WTC11 (cell line): ENCODE results near the gene ZP2. TPM values are rescaled to one million over a fixed set of nuclear protein-coding genes. Genes with fewer than 3 reads are reported as not detected.

Experiments
- ATAC-seq: fragments of 200-7000 bp; cut with Tn5 transposase; 2 replicates; pipeline ENCODE4 v1.10.0; 2021; ENCODE audit warnings: mild to moderate bottlenecking, moderate library complexity
- CTCF ChIA-PET: fragments of 300-600 bp; sonication (Branson Sonifier 250); formaldehyde crosslinking; loops from one replicate; lab custom pipeline; 2021; ENCODE audit warnings: antibody characterized with exemption; lab: Charles Lee
- POLR2A ChIA-PET: fragments of 350-600 bp; sonication (Branson Sonifier 250); formaldehyde crosslinking; loops from one replicate; lab custom pipeline; 2021; ENCODE audit warnings: antibody characterized with exemption; lab: Charles Lee
- DNase-seq: peaks from one replicate; pipeline ENCODE4 v3.0.0; 2021; ENCODE audit warnings: low spot score
- H3K27ac Mint-ChIP-seq: 2 replicates; pipeline ENCODE4 v1.8.0; 2021; ENCODE audit warnings: mixed read lengths
- H3K27me3 Mint-ChIP-seq: 2 replicates; pipeline ENCODE4 v1.8.0; 2021; ENCODE audit warnings: low read depth, mild to moderate bottlenecking, moderate library complexity, mixed read lengths
- H3K36me3 Mint-ChIP-seq: 2 replicates; pipeline ENCODE4 v1.8.0; 2021; ENCODE audit warnings: mixed read lengths
- H3K4me1 Mint-ChIP-seq: 2 replicates; pipeline ENCODE4 v1.8.0; 2022; ENCODE audit warnings: mixed read lengths
- H3K4me3 Mint-ChIP-seq: 2 replicates; pipeline ENCODE4 v1.8.0; 2021; ENCODE audit warnings: mild to moderate bottlenecking, moderate library complexity, mixed read lengths
- H3K9me3 Mint-ChIP-seq: 2 replicates; pipeline ENCODE4 v1.8.0; 2021; ENCODE audit warnings: mixed read lengths
- CBFB ChIP-seq: sonication (generic); formaldehyde crosslinking; IDR thresholded peaks from 2 replicates; pipeline ENCODE4 v1.8.1; 2022; ENCODE audit warnings: mild to moderate bottlenecking, low read depth, missing genetic modification reagents
- CREB1 ChIP-seq: sonication (generic); formaldehyde crosslinking; IDR thresholded peaks from 2 replicates; pipeline ENCODE4 v1.8.0; 2023; ENCODE audit warnings: mild to moderate bottlenecking, missing genetic modification reagents
- FOXJ3 ChIP-seq: sonication (generic); formaldehyde crosslinking; IDR thresholded peaks from 2 replicates; pipeline ENCODE4 v1.9.0; 2021; ENCODE audit warnings: missing genetic modification reagents, mild to moderate bottlenecking, borderline replicate concordance
- GTF2I ChIP-seq: fragments of 250-450 bp; sonication (Bioruptor Pico); conservative IDR thresholded peaks from 2 replicates; pipeline ENCODE4 v1.4.0; 2021; ENCODE audit warnings: mild to moderate bottlenecking
- KAT7 ChIP-seq: sonication (generic); formaldehyde crosslinking; IDR thresholded peaks from 2 replicates; pipeline ENCODE4 v1.8.1; 2023; ENCODE audit warnings: missing genetic modification reagents, mild to moderate bottlenecking, borderline replicate concordance
- MXD4 ChIP-seq: fragments of 250-450 bp; sonication (Bioruptor Pico); IDR thresholded peaks from 2 replicates; pipeline ENCODE4 v1.8.0; 2021; ENCODE audit warnings: mild to moderate bottlenecking, moderate library complexity, borderline replicate concordance
- NFE2L1 ChIP-seq: sonication (generic); formaldehyde crosslinking; IDR thresholded peaks from 2 replicates; pipeline ENCODE4 v1.8.1; 2023; ENCODE audit warnings: missing genetic modification reagents
- NR3C1 ChIP-seq: sonication (generic); formaldehyde crosslinking; conservative IDR thresholded peaks from 2 replicates; pipeline ENCODE4 v1.8.1; 2023; ENCODE audit warnings: low read depth, mild to moderate bottlenecking, missing genetic modification reagents
- SMAD3 ChIP-seq: sonication (generic); formaldehyde crosslinking; IDR thresholded peaks from 2 replicates; pipeline ENCODE4 v1.8.0; 2022; ENCODE audit warnings: missing genetic modification reagents, mild to moderate bottlenecking, borderline replicate concordance
- SP1 ChIP-seq: sonication (generic); formaldehyde crosslinking; conservative IDR thresholded peaks from 2 replicates; pipeline ENCODE4 v1.8.1; 2022; ENCODE audit warnings: missing genetic modification reagents
- TCF7 ChIP-seq: sonication (generic); formaldehyde crosslinking; IDR thresholded peaks from 2 replicates; pipeline ENCODE4 v1.8.0; 2022; ENCODE audit warnings: mild to moderate bottlenecking, low read depth, missing genetic modification reagents, moderate library complexity
- TEAD1 ChIP-seq: sonication (generic); formaldehyde crosslinking; IDR thresholded peaks from 2 replicates; pipeline ENCODE4 v1.8.0; 2022; ENCODE audit warnings: mild to moderate bottlenecking, missing genetic modification reagents
- TEAD4 ChIP-seq: sonication (generic); formaldehyde crosslinking; IDR thresholded peaks from 2 replicates; pipeline ENCODE4 v1.8.0; 2022; ENCODE audit warnings: mild to moderate bottlenecking, missing genetic modification reagents
- ZNF219 ChIP-seq: sonication (generic); formaldehyde crosslinking; IDR thresholded peaks from 2 replicates; pipeline ENCODE4 v1.8.0; 2023; ENCODE audit warnings: missing genetic modification reagents, mild to moderate bottlenecking, borderline replicate concordance
- total RNA-seq: library from RNA; stranded (reverse); gene quantifications from 3 replicates; pipeline ENCODE4 v1.2.3, GENCODE V29; 2021
- TF ChIP-seq, protein P1 (sequence below): sonication (generic); formaldehyde crosslinking; IDR thresholded peaks from 2 replicates; pipeline ENCODE4 v1.8.0; 2022; ENCODE audit warnings: missing genetic modification reagents
- TF ChIP-seq, protein P2 (sequence below): sonication (generic); formaldehyde crosslinking; IDR thresholded peaks from 2 replicates; pipeline ENCODE4 v1.8.0; 2023; ENCODE audit warnings: missing genetic modification reagents, mild to moderate bottlenecking, borderline replicate concordance
- TF ChIP-seq, protein P3 (sequence below): fragments of 250-450 bp; sonication (Bioruptor Pico); IDR thresholded peaks from 2 replicates; pipeline ENCODE4 v1.8.0; 2021; ENCODE audit warnings: mild to moderate bottlenecking
- TF ChIP-seq, protein P4 (sequence below): fragments of 250-450 bp; sonication (Bioruptor Pico); conservative IDR thresholded peaks from 2 replicates; pipeline ENCODE4 v1.9.0; 2021; ENCODE audit warnings: mild to moderate bottlenecking
- TF ChIP-seq, protein P5 (sequence below): sonication (generic); formaldehyde crosslinking; IDR thresholded peaks from 2 replicates; pipeline ENCODE4 v1.8.1; 2023; ENCODE audit warnings: mild to moderate bottlenecking, missing genetic modification reagents

ZP2 gene
- total RNA-seq, 1 experiment from 2014 or later = 0.07 TPM

DNA sequence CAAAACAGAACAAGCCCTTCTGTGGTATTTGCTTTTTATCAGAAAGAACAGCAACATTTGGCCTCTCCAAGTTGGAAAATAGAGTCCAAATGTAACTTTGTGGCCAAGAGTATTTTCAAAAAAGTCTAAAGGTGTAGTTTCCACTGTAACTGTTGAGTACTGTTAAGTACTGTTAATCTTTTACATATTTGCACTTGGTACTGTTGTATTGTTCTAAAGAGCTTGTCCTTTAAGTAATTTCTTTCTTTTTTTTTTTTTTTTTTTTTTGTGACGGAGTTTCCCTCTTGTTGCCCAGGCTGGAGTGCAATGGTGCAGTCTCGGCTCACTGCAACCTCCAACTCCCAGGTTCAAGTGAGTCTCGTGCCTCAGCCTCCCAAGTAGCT, 31.4 kb downstream of the ZP2 start (continued):
- TF ChIP-seq, protein P1, sequence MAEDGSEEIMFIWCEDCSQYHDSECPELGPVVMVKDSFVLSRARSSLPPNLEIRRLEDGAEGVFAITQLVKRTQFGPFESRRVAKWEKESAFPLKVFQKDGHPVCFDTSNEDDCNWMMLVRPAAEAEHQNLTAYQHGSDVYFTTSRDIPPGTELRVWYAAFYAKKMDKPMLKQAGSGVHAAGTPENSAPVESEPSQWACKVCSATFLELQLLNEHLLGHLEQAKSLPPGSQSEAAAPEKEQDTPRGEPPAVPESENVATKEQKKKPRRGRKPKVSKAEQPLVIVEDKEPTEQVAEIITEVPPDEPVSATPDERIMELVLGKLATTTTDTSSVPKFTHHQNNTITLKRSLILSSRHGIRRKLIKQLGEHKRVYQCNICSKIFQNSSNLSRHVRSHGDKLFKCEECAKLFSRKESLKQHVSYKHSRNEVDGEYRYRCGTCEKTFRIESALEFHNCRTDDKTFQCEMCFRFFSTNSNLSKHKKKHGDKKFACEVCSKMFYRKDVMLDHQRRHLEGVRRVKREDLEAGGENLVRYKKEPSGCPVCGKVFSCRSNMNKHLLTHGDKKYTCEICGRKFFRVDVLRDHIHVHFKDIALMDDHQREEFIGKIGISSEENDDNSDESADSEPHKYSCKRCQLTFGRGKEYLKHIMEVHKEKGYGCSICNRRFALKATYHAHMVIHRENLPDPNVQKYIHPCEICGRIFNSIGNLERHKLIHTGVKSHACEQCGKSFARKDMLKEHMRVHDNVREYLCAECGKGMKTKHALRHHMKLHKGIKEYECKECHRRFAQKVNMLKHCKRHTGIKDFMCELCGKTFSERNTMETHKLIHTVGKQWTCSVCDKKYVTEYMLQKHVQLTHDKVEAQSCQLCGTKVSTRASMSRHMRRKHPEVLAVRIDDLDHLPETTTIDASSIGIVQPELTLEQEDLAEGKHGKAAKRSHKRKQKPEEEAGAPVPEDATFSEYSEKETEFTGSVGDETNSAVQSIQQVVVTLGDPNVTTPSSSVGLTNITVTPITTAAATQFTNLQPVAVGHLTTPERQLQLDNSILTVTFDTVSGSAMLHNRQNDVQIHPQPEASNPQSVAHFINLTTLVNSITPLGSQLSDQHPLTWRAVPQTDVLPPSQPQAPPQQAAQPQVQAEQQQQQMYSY (CRISPR knock-in tag) = no peak
- no peak for TF ChIP-seq SMAD3 (CRISPR knock-in tag)
- TF ChIP-seq GTF2I (CRISPR knock-in tag) = no peak
- TF ChIP-seq SP1 (CRISPR knock-in tag) = no peak
- no peak for TF ChIP-seq CREB1 (CRISPR knock-in tag)
- no peak for TF ChIP-seq FOXJ3 (CRISPR knock-in tag)
- TF ChIP-seq NR3C1 (CRISPR knock-in tag) = no peak
- TF ChIP-seq, protein P2, sequence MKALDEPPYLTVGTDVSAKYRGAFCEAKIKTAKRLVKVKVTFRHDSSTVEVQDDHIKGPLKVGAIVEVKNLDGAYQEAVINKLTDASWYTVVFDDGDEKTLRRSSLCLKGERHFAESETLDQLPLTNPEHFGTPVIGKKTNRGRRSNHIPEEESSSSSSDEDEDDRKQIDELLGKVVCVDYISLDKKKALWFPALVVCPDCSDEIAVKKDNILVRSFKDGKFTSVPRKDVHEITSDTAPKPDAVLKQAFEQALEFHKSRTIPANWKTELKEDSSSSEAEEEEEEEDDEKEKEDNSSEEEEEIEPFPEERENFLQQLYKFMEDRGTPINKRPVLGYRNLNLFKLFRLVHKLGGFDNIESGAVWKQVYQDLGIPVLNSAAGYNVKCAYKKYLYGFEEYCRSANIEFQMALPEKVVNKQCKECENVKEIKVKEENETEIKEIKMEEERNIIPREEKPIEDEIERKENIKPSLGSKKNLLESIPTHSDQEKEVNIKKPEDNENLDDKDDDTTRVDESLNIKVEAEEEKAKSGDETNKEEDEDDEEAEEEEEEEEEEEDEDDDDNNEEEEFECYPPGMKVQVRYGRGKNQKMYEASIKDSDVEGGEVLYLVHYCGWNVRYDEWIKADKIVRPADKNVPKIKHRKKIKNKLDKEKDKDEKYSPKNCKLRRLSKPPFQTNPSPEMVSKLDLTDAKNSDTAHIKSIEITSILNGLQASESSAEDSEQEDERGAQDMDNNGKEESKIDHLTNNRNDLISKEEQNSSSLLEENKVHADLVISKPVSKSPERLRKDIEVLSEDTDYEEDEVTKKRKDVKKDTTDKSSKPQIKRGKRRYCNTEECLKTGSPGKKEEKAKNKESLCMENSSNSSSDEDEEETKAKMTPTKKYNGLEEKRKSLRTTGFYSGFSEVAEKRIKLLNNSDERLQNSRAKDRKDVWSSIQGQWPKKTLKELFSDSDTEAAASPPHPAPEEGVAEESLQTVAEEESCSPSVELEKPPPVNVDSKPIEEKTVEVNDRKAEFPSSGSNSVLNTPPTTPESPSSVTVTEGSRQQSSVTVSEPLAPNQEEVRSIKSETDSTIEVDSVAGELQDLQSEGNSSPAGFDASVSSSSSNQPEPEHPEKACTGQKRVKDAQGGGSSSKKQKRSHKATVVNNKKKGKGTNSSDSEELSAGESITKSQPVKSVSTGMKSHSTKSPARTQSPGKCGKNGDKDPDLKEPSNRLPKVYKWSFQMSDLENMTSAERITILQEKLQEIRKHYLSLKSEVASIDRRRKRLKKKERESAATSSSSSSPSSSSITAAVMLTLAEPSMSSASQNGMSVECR (CRISPR knock-in tag) = no peak
- TF ChIP-seq TEAD4 (CRISPR knock-in tag) = no peak
- TF ChIP-seq, protein P3, sequence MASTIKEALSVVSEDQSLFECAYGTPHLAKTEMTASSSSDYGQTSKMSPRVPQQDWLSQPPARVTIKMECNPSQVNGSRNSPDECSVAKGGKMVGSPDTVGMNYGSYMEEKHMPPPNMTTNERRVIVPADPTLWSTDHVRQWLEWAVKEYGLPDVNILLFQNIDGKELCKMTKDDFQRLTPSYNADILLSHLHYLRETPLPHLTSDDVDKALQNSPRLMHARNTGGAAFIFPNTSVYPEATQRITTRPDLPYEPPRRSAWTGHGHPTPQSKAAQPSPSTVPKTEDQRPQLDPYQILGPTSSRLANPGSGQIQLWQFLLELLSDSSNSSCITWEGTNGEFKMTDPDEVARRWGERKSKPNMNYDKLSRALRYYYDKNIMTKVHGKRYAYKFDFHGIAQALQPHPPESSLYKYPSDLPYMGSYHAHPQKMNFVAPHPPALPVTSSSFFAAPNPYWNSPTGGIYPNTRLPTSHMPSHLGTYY = no peak
- no peak for TF ChIP-seq CBFB (CRISPR knock-in tag)
- TF ChIP-seq MXD4 (CRISPR knock-in tag) = no peak

DNA sequence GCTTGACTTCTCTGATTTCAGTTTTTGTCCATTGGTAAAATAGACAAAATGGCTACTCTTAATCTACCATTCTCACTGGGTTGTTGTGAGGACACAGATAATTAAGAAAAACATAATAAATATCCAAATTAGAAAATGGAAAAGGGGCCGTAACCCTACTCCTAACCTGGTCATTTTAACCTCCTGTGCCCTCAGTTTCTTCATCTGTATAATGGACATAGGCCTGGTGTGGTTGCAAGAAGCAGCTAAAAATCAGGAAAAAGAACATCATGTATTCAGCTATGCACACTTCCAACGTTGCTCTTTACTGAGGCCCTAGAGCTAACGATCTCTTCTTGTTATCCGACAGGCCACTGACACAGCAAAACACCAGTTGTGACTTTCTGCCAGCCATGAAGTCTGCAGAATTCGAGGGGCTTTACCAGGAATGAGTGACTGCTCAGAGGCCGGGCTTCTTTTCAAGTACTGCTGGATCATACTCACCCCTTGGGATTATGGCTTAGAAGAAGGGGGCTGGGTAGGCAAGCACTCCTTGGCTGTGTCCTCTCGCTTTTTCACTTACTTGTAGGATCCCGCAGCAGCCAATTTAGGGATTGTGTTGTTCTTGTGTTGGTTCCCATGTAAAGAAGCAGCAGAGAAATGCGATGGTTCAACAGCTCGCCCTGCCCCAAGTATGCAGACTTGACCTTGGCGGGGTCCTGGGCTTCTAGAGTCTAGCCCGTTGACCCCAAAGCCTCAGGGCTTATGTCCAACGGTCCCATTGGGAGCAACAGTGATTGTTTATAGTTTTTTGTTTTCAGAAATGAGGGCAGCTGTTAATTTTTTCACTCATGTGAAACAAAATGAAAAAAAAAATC, 32.0 kb downstream of the ZP2 start:
- ATAC-seq (no peak), DNase-seq (no peak)
- no peak overlapping the region for H3K4me3 Mint-ChIP-seq
- H3K27me3 Mint-ChIP-seq = no peaks in the 10 kb centered on the region
- ChIA-PET CTCF (interaction anchor here (1.0 kb wide), 1 partner anchor 9 kb away, joined by 3 read pairs; no protein-coding TSS in a partner anchor), POLR2A (no interaction called here)
- H3K9me3 Mint-ChIP-seq = peaks cover 46% of the 10 kb centered on the region
- no peak overlapping the region for H3K27ac Mint-ChIP-seq
- H3K36me3 Mint-ChIP-seq = peaks cover 87% of the 10 kb centered on the region
- no peaks in the 10 kb centered on the region for H3K4me1 Mint-ChIP-seq
- TF ChIP-seq, protein P4, sequence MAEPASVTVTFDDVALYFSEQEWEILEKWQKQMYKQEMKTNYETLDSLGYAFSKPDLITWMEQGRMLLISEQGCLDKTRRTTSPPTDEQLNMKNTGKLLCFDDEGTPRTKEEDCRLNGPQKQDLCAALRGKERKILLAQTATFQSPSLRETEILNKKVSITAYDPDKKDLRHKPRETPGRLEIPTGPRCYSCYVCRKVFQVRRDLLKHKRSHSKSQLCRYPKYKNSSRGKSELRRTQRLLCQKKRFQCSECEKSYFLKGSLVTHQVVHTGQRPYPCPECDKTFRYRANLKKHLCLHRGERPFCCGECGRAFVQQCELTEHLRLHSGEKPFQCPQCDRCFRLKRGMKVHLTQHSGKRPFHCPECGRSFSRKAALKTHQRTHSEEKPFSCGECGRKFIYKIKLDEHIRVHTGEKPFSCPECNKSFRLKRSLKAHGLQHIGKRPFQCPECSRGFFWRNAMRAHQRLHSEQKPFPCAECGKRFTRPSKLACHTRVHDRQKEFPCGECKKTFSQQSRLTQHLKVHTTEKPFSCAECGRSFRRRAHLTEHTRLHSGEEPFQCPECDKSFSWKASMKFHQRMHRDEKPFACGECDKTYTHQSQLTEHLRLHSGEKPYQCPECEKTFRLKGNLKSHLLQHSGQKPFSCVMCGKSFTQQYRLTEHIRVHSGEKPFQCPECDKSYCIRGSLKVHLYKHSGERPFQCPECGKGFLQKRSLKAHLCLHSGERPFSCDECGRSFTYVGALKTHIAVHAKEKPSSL (CRISPR knock-in tag) = no peak
- TF ChIP-seq, protein P3 = no peak
- TF ChIP-seq NFE2L1 = no peak
- TF ChIP-seq, protein P5, sequence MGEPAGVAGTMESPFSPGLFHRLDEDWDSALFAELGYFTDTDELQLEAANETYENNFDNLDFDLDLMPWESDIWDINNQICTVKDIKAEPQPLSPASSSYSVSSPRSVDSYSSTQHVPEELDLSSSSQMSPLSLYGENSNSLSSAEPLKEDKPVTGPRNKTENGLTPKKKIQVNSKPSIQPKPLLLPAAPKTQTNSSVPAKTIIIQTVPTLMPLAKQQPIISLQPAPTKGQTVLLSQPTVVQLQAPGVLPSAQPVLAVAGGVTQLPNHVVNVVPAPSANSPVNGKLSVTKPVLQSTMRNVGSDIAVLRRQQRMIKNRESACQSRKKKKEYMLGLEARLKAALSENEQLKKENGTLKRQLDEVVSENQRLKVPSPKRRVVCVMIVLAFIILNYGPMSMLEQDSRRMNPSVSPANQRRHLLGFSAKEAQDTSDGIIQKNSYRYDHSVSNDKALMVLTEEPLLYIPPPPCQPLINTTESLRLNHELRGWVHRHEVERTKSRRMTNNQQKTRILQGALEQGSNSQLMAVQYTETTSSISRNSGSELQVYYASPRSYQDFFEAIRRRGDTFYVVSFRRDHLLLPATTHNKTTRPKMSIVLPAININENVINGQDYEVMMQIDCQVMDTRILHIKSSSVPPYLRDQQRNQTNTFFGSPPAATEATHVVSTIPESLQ (CRISPR knock-in tag) = no peak
- no peak for TF ChIP-seq TEAD1 (CRISPR knock-in tag)
- TF ChIP-seq TCF7 (CRISPR knock-in tag) = no peak
- TF ChIP-seq MXD4 (CRISPR knock-in tag) = no peak
- no peak for TF ChIP-seq ZNF219 (CRISPR knock-in tag)
- no peak for TF ChIP-seq KAT7
